ENCODE results near the gene PPM1D. TPM values are rescaled to one million over a fixed set of nuclear protein-coding genes. Genes with fewer than 3 reads are reported as not detected.
A peak's percentile ranks its signal among the peaks of the same experiment; 100 is the strongest.
"Not testable (repeated sequence)": the region's sequence is repeated elsewhere in the genome, so short reads cannot be mapped to it uniquely, and the experiment has no call there.

Gene PPM1D
- total RNA-seq, 1 donor from 2014 or later, result 30.6 TPM

DNA sequence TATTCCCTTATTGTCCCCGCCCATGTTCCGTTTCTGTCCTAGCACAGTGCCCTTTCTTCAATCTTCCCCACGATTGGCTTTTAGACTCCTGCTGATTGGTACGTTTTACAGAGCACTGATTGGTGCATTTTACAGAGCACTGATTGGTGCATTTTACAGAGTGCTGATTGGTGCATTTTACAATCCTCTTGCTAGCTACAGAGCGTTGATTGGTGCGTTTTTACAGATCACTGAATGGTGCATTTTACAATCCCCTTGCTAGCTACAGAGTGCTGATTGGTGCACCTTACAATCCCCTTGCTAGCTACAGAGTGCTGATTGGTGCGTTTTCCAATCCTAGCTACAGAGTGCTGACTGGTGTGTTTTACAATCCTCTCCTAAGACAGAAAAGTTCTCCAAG lies 74.6 kb downstream of the PPM1D start:
- not testable (repeated sequence) for DNase-seq

GRCh38 chr17:60675997-60676396 lies 76.0 kb downstream of the PPM1D start:
- no peak for DNase-seq

GRCh38 chr17:60676758-60677307 lies 76.8 kb downstream of the PPM1D start:
- DNase-seq, result no peak

- DNase-seq, result peak; percentile 99
Measured at GRCh38 chr17:60677308-60678117, 77.5 kb downstream of the PPM1D start, which contains the start of gene BCAS3. TSS of gene BCAS3 (plus strand) at chr17:60677851.

DNA sequence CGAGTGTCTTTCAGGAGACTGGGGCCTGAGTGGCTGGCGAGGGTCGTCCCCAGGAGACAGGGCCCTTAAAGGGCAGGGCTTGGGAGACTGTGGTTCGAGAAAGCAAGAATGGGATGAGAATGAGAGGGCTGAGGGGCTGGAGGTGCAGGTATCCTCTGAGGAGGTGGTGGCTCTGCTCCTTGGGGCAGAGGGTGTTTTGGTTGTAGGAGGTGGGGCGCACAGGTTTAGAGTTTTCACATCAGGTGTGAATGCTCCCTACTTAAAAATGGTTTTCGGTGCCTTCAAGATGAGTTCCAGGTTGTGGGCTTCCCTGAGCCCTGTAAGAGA lies 78.1 kb downstream of the PPM1D start:
- no peak for DNase-seq

DNA sequence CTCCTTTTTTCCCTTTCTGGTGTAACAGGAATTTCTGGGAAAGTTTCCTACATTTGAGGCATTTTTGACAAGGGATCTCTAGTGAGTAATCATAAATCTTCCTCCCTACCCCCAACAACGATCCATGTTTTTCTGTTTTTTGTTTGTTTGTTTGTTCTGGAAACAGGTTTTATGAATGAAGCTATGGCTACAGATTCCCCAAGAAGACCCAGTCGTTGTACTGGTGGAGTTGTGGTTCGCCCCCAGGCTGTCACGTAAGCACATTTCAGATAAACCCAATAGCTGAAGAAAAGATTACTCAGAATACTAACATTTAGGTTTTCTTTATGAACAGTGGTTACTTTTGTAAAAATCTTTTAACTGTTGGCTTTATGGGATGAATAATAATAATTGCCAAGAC lies 79.3 kb downstream of the PPM1D start:
- DNase-seq, result no peak

- DNase-seq, result no peak
Measured at GRCh38 chr17:60680754-60681153, 80.8 kb downstream of the PPM1D start.

DNA sequence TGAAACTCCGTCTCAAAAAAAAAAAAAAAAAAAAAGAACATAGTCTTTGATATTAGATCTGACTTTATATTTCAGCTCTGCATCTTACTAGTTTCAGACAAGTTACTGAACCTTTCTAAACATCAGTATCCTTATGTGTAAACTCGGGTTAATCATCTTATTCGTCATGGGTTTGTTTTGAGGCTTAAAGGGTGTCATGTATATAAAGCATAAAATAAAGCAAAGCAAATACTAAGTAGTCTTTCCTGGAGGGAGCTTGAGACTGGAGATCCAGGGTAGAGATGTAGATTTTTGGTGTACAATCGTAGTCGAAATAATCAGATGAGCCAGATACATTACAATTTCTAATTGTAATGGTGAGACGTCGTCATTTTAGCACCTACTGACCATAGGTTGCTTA lies 85.4 kb downstream of the PPM1D start:
- DNase-seq, result no peak

- DNase-seq, result peak; percentile 29
Measured at GRCh38 chr17:60695960-60696359, 96.0 kb downstream of the PPM1D start.

- no peak for DNase-seq
Measured at GRCh38 chr17:60699090-60699489, 99.1 kb downstream of the PPM1D start.

DNA sequence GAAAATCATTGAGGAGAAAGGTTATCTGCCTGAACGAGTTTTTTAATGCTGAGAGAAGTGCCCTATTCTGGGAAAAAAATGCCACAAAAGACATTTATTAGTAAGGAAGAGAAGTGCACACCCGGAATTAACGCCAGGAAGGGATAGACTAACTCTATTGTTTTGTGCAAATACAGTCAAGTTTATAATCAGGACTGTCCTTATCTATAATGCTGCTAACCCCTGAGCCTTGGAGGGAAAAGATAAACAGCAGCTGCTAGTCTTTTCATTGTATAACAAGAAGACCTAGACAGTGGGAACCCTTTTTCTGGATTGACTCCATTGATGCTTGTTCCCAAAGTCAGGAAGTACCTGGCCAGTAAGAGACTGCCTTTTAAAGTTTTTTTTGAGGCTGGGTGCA lies 104.2 kb downstream of the PPM1D start:
- peak; percentile 59 for DNase-seq

DNA sequence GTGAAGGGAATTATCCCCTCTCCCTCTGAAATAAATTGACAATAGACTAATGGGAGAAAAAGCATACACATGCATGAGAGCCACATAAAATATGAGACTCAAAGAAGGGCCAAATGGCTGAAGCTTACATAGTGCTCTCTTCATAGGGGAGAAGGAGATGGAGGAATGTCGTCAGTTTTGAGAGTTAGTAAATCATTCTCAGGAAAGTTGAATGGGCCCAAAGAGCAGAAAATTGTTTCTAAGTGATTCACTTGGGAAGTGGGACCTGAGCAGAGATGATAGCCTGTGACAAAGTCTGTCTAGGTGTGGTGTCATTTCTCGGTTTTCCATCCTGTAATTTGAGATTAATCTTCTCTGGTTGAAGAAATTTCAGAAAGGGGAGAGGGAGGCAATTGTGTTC lies 112.7 kb downstream of the PPM1D start:
- no peak for DNase-seq

DNA sequence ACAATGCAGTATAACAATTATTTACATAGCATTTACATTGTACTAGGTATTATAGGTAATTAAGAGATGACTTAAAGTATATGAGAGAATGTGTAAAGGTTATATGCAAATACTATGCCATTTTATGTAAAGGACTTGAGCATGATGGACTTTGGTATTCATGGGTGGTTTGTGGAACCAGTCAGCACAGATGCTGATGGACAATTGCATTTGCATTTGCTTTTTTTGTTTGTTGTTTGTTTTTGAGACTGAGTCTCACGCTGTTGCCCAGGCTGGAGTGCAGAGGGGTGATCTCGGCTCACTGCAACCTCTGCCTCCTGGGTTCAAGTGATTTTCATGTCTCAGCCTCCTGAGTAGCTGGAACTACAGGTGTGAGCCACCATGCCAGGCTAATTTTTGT lies 113.6 kb downstream of the PPM1D start:
- no peak for DNase-seq

Other genes with a start within 250 kb of the PPM1D start
- gene USP32, start 208.1 kb upstream of the PPM1D start, total RNA-seq, result 53.6 and 85.3 TPM in 2 replicates
- gene CHCT1, start 177.7 kb upstream of the PPM1D start, total RNA-seq, result not detected in 2 replicates
- gene APPBP2, start 74.0 kb upstream of the PPM1D start, total RNA-seq, result 42.0 and 57.4 TPM in 2 replicates
- gene BCAS3, start 77.7 kb downstream of the PPM1D start, total RNA-seq, result 27.4 and 28.2 TPM in 2 replicates